AG04449 (cell line): ENCODE measurements around the gene UQCRHL.
"Not testable (repeated sequence)": the region's sequence is repeated elsewhere in the genome, so short reads cannot be mapped to it uniquely, and the experiment has no call there.

ENCODE experiments used
- CTCF ChIA-PET: fragments of 350-600 bp; formaldehyde crosslinking; extraction: SDS; loops from one replicate; lab custom pipeline; 2021; ENCODE audit warnings: antibody characterized with exemption; lab: Yijun Ruan, JAX
- POLR2A ChIA-PET: fragments of 400-600, 350-600 bp; formaldehyde crosslinking; extraction: SDS; loops from one replicate; lab custom pipeline; 2020; ENCODE audit warnings: antibody characterized with exemption, inconsistent platforms; lab: Yijun Ruan, JAX
- DNase-seq: peaks from one replicate; pipeline ENCODE4 v3.0.0-alpha.2; 2010; ENCODE audit warnings: low read depth, low spot score
- H3K4me3 ChIP-seq: 2 replicates; pipeline ENCODE4 v1.5.1; 2011; ENCODE audit warnings: low read depth, mild to moderate bottlenecking, control low read depth, low read length
- TF ChIP-seq, protein P1 (sequence below): IDR thresholded peaks from one replicate; pipeline ENCODE4 v1.5.1; 2011; ENCODE audit warnings: mild to moderate bottlenecking, moderate library complexity, low read length, control low read depth, inconsistent platforms; ENCODE audit not compliant: insufficient read depth; ENCODE audit errors: missing control alignments

The UQCRHL gene

DNA sequence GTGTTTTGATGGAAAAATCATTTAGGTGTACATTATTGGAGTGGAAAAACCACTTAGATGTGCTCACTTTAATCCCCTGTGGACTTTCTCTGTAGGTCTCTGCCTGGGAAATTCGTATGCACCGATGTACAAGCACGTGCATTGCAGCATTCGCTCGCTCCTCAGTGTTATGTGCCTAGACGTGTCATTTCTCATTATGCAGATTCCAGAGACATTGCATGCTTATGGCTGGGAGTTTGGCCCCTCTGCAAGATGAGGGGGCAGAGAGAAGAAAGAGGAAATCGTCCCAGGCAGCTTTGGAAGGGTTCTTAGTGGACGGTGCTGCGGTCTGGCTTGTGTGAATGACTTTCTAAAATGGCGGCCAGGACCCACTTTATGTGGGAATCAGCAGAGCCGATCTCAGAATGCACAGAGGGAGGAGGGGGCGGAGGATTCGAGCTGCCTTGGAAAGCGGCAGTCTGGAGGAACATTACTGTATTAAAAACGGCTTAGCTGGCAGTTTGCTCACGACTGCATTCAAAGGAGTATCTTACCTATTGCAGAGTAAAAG is 42.4 kb upstream of the UQCRHL start:
- POLR2A ChIA-PET: interaction anchor here (1.0 kb wide), 1 partner anchor 99 kb away, joined by 3 read pairs; no protein-coding TSS in a partner anchor

DNA sequence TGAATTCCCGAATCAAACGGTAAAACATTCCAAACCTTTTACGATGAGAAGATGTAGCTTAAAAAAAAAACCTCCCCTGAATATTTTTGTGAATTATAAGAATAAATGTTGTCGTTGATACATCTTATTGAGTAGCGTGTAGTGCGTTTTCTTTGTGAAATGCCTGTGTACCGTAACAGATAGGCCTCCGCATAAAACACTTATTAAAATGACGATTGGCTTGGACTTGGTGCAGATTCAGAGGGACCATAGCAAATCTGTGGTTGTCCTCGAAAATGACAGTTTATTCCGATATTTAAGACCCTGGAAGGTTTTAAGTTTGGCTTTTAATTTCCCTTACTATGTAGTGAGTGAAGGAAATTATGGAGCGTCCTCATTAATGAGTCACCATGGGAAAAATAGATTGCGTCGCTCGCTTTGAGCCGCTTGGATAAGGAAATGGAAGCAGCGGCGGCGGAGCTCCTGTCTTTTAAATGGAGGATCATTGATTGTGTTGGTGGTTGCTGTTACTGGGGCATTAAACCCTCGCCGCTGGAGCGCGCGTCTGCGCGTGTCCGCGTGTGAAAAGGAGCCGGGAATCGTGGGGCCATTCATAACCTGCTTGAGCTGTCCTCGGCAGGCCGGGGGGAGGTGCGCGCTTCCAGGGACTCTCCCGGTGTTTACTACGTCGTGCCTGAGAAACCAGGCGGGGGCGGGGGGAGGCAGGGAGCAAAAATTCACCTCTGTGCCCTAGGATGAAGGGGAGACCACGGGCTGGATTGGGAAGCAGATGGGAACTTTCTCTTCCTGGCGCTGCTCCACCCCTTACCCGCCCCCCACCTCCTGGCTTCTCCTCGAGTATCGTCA is 41.7 kb upstream of the UQCRHL start:
- DNase-seq: no peak
- H3K4me3 ChIP-seq: peak overlapping the region; percentile 92
- TF ChIP-seq, protein P1, sequence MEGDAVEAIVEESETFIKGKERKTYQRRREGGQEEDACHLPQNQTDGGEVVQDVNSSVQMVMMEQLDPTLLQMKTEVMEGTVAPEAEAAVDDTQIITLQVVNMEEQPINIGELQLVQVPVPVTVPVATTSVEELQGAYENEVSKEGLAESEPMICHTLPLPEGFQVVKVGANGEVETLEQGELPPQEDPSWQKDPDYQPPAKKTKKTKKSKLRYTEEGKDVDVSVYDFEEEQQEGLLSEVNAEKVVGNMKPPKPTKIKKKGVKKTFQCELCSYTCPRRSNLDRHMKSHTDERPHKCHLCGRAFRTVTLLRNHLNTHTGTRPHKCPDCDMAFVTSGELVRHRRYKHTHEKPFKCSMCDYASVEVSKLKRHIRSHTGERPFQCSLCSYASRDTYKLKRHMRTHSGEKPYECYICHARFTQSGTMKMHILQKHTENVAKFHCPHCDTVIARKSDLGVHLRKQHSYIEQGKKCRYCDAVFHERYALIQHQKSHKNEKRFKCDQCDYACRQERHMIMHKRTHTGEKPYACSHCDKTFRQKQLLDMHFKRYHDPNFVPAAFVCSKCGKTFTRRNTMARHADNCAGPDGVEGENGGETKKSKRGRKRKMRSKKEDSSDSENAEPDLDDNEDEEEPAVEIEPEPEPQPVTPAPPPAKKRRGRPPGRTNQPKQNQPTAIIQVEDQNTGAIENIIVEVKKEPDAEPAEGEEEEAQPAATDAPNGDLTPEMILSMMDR: no peak
- POLR2A ChIA-PET: interaction anchor here (0.7 to 1.0 kb wide), 2 partner anchors 29 to 100 kb away, joined by 3 read pairs; no protein-coding TSS in a partner anchor
- CTCF ChIA-PET: interaction anchor here (0.6 to 2.6 kb wide), 6 partner anchors 10 to 145 kb away, joined by 3 to 7 read pairs (median 4); no protein-coding TSS in a partner anchor

More for the DNA sequence above, 42.4 kb upstream of the UQCRHL start:
- CTCF ChIA-PET: interaction anchor here (1.0 to 2.6 kb wide), 5 partner anchors 9 to 145 kb away, joined by 3 to 7 read pairs (median 4); no protein-coding TSS in a partner anchor
- H3K4me3 ChIP-seq: peak overlapping the region; percentile 92
- DNase-seq: no peak
- TF ChIP-seq, protein P1: no peak

DNA sequence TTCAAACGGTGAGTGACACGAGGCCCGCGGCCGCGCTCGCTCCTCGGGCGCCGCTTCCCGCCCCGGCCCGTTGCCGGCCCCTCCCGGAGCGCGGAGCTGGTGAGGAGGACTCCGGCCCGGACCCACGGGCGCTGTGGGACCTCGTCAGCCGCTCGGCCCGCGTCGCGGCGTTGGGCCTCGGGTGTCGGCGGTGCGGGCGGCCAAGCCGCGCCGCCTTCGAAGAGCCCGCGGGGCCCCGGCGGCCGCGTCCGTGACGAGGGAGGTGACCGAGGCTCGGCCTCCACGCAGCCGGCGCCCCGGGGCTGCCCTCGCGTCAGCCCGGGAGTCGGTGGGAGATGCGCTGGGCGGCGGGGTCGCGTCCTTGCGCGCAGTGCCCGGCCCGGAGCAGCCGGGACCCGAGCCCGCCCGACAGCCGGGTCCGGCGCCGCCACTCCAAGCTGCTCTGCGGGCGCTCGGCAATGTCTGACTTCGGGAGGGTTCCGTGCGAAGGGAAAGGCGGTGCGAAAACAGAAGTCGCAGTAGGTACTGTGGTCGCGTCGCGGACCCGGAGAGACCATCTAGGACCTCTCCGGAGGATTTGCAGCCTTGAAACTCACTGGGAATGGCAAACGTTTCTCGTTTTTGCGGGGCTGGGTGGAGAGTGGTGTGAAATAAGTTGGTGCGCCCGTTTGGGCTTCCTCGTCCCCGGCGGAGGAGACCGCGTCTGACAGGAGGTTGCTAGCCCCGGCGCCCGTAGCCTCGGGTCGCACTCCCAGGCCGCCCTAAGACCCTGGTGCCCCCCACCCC is 40.9 kb upstream of the UQCRHL start:
- TF ChIP-seq, protein P1: no peak
- no peak for DNase-seq
- ChIA-PET POLR2A (interaction anchor here (0.8 to 1.6 kb wide), 4 partner anchors 12 to 59 kb away, joined by 3 to 10 read pairs (median 4); no protein-coding TSS in a partner anchor), CTCF (interaction anchor here (0.6 to 2.6 kb wide), 7 partner anchors 11 to 146 kb away, joined by 3 to 7 read pairs (median 5); no protein-coding TSS in a partner anchor)
- peak overlapping the region; percentile 92 for H3K4me3 ChIP-seq

DNA sequence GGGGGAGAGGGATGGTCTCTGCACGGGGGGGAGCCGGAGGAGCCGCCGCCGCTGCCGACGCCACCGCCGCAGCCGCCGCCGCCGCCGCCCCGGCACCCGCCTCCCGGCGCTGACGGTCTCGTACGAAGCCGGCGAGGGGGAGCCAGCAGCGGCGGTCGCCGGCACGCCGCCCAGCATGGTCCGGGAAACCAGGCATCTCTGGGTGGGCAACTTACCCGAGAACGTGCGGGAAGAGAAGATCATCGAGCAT is 40.4 kb upstream of the UQCRHL start:
- DNase-seq: no peak
- peak overlapping the region; percentile 92 for H3K4me3 ChIP-seq
- ChIA-PET CTCF (interaction anchor here (1.3 to 1.4 kb wide), 3 partner anchors 29 to 56 kb away, joined by 4 to 6 read pairs (median 4); no protein-coding TSS in a partner anchor), POLR2A (interaction anchor here (0.7 to 1.6 kb wide), 9 partner anchors 10 to 103 kb away, joined by 3 to 10 read pairs (median 4); no protein-coding TSS in a partner anchor)
- TF ChIP-seq, protein P1: no peak

DNA sequence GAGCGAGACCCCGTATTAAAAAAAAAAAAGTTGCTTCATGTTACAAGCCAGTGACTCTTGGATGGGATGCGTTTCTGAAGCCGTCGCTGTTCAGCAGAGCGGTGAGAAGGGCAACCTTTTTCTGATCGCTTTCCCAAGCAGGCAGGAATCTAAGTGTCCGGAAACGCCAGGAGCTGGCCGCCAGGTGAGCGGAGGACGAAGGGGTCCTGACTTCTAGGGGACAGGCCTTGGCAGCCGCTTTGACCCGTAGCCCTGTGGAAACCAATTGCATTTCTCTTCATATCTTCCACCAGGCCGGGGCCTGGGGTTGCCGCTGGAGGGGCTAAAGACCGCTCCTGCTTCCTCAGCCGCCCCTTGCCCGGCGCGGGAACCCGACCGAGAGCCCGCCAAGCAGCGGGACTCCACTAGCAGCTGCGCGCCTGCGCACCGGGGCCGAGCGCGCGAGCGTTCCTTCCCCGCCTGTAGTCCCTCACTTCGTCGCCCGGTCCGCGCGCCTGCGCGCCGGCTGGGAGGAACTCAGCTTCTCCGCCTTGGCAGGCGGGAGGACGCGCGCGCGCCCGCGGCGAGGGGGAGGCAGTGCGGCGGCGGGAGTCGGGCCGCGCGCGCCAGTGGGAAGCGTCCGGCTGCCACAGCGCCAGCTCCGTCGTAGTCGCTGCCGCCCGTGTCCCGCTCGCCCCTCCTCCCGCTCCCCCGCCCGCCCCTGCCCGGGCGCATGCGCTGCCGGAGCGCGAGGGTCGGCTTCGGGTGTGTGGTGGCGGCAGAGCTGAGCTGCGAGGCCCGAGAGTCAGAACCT is 39.8 kb upstream of the UQCRHL start, which contains the start of gene SPEN:
SPEN (plus strand) TSS at position 608 of the 793 bp plus-strand sequence. CDS start 361 bp downstream, outside the sequence.
- TF ChIP-seq, protein P1: no peak
- POLR2A ChIA-PET: interaction anchor here (0.7 to 1.6 kb wide), 9 partner anchors 9 to 104 kb away, joined by 3 to 10 read pairs (median 4); no protein-coding TSS in a partner anchor
- H3K4me3 ChIP-seq: peak within 1 kb of the TSS; percentile 92
- no peak for DNase-seq
- CTCF ChIA-PET: interaction anchor here (0.8 to 1.4 kb wide), 6 partner anchors 24 to 129 kb away, joined by 3 to 8 read pairs (median 4); partner anchors contain the start of gene ZBTB17

DNA sequence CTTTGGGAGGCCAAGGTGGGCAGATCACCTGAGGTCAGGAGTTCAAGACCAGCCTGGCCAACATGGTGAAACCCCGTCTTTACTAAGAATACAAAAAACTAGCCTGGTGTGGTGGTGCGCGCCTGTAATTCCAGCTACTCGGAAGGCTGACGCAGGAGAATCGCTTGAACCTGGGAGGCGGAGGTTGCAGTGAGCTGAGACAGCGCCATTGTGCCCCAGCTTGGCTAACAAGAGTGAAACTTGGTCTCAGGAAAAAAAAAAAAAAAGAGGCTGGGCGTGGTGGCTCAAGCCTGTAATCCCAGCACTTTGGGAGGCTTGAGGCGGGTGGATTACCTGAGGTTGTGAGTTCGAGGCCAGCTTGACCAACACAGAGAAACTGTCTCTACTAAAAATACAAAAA is 38.6 kb upstream of the UQCRHL start:
- H3K4me3 ChIP-seq, DNase-seq, POLR2A ChIA-PET: not testable (repeated sequence)
- CTCF ChIA-PET: interaction anchor here (1.3 to 1.9 kb wide), 2 partner anchors 10 to 31 kb away, joined by 4 to 7 read pairs; no protein-coding TSS in a partner anchor
